Stimulated activated CD4-positive, alpha-beta T cell treated with anti-CD3 and anti-CD28 coated beads, TNF-alpha, amount 100 ng/mL, for 24 hours (primary cell): Measurements from ENCODE around the gene RBM19.

ENCODE experiments used
- DNase-seq, 3 experiments: peaks; one replicate each; pipeline ENCODE4 v3.0.0-alpha.2; 2020; ENCODE audit warnings: low read depth in 3 of 3

Gene RBM19

DNA sequence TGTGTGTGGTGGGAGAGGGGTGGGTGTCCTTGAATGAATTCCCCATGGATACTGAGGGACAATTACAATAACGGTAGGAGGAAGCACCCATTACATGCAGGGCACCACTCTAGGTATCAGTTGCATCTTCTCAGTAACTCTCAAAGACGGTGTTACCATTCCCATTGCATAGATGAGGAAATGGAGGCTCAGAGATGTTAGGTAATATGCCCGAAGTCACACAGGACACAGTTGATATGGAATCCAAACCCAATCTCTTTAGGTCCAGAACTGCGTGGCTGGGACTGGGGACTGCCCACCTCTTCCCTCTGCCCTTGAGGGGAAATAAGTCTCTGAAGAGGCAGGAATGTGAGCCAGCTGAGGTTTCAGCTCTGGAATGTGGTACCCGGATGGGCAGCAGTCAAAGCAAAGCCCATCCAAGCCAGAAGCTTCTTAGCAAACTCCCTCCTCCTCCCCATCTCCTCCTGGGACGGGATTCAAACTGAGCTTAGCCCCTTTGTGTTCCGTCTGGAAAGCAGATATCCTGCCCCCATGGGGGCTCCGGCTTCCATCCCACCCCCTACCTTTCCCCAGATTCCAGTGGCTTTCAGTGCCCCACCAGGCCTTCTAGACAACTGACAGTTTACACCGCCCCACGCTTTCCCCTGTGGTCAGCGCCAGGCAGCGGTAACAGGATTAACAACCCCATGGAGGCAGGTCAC lies 187.5 kb downstream of the RBM19 start:
- DNase-seq = no peak

DNA sequence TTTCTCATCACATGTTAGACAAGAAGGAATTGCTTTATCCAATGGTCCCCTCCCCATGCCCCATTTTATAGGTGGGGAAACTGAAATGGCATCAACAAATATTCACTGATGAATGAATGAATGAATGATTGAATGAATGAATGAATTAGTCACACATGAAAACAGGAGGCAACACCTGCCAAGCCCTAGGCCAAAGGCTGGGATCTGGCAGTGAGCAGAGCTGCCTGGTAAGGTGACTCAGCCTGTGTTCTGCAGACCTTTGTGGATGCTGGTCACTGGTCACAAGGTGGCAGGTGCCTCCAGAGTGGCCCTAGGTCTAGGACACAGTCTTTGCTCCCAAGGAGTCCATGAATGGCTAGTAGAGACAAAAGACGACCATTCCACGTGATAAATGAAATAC lies 188.4 kb downstream of the RBM19 start:
- no peak for DNase-seq

DNA sequence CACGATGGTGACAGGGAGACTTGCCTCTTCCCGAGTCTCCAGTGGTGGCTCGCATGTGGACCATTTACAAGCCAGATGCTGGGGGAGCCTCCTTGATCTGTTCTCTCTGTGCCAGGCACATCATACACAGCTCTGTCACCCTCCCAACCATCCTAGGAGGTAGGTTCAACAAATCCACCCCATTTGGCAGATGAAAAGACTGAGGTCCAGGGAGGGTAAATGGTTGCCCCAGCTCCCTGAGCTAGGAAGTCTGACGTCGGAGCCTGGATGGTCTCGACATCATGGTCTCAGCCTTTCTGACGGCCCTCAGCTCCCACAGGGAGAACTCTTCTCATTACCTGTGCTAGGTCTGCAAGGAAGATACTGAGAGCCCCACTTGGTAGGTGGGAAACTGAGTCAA lies 189.6 kb downstream of the RBM19 start:
- no peak for DNase-seq

DNA sequence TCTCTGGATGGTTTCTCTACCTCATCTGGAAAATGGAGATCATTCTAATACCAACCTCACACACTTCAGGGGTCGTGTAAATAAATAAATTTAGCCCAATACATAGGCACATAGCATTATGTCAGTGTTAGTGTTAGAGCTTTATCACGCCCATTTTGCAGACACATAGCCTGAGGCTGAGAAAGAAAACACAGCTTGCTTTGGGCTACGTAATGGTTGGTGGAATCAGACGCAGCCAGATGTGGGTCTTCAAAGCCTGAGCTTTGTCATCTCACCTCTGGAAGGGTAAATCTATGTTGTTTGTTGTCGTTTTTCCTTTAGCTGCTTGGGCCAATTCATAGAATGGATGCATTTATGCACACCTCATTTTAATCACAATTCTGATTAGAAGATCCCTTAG lies 191.6 kb downstream of the RBM19 start:
- DNase-seq = no peak

DNA sequence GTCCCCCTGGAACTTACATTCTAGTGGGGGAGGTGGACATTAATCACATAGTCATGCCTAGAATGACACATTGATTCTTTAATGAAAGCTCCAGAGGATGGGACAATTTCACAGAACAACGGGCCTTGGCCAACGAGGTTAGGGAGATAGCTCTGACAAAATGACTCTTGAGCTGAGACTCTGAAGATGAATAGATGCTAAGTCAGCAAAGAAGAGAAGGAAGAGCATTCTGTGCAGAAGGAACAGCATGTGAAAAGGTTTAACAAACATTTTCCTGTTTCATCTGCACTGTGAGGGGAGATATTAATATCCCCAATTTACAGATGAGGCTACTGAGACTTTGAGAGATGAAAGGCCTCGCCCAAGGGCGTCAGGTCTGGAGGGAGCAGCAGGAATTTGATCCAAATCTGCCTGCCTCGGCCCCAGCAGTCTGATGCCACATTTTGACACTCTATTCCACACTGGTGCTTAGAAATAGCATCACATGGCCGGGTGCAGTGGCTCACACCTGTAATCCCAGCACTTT lies 193.6 kb downstream of the RBM19 start:
- no peak for DNase-seq

DNA sequence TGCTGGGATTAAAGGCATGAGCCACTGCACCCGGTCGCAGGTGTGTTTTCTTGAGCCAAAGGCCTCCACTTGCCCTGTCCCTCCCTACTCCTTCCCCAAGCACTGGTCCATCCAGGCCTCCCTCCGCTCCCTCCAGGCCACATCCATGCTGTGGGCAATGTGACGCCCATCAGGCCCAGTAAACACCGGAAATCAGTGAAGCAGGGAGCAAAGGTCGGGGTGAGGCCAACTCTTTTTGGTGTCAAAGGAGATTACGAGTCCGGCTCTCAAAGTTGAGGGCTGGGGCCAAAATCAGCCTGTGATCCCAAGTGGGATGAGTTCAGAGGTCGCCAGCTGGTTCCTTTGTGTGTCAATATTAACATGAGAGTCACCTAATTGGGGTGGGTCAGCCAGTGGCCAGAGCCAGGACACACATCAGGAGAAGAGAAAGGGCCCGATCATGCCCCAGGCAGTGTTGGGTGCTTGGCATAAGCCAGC lies 195.7 kb downstream of the RBM19 start:
- no peak for DNase-seq

DNA sequence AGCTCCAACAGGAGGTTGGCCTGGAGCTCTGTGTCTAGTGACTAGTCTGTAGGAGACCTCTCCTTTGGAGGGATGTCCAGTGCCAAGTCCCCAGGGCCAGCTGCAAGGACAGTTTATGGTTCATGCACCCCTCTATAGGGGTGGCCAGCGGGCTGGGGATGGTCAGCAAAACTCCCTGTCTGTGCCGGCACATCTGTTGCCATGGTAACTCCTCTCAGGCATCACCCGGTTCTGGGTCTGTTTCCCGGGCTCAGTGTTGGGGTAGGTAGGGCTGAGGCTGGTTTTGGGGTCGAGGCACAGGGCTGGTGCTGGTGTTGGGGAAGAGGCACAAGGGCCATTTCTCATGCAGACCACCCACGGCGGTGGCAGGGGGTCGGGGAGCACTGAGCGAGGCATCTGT lies 196.8 kb downstream of the RBM19 start:
- DNase-seq = no peak

DNA sequence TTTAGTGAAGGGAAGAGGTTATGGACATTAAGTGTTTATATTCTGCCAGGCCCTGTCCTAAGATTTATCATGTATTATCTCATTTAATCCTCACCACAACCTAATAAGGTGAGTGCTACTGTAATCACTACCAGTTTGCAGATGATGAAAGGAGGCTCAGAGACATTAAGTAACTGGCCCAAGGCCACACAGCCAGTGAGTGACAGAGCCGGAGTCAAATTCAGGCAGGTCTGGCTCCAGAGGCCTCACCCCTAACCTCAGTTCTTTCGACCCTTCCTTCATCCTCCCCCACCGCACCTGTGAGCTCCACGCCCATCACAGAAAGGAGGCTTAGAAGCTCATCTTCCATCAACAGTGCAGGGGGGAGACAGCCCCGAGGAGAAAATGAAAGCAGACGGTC lies 197.3 kb downstream of the RBM19 start:
- no peak for DNase-seq

DNA sequence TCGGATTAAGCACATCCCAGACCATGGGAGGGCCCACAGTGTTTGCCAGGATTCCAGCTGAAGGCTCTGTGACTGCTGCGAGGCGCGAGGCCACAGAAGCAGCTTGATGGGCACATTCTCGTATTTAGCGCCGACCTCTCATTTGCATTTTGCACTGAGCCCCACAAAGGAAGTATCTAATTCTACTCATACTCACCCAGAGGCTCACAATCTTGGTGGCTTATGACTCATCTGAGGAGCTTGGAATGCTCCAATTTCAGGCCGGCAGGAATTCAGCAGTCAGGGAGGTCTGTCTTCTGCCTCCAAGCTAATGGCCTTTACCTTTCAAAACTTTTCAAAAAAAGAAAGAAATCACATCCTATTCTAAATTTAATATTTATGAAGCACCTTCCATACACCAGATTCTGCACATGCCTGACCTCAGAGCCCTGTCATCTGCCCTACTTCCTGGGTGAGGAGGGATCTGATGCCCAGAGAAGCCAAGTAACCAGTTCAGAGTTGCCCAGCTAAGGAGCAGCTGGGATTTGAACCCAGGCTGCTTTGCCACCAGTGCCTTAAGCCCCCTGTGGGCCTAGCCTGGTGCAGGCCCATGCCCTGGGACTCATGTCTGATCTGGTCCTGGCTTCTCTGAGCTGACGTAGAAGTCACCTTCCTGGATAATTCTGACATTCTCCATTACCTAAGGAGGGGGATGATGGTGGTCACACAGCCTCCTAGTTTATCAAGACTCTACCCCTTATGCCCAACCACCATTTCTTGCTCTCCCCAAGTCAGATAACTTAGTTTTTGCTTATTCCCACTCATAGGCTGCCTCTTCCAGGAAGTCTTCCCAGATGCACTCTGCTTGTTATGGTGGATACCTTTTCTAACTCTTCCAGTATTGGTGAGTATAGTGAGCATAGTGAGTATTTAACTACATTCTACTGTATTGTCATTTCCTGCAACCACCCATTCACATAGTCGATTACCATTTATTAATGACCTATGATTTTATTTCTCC lies 198.9 kb downstream of the RBM19 start:
- no peak for DNase-seq
